ENCODE measurements around the gene HBEGF. TPM values are rescaled to one million over a fixed set of nuclear protein-coding genes. Genes with fewer than 3 reads are reported as not detected.

HBEGF gene
- total RNA-seq, 1 donor from 2014 or later = 7.2 TPM

GRCh38 chr5:140294753-140295152 lies 51.6 kb downstream of the HBEGF start:
- no peak overlapping the region for H3K4me3 Mint-ChIP-seq
- peak overlapping the region; percentile 98 for H3K27ac Mint-ChIP-seq
- DNase-seq (ENCODE audit: low spot score in 2 of 2, unreplicated experiment in 2 of 2) = no peak
- peaks cover 60% of the 10 kb centered on the region for H3K4me1 Mint-ChIP-seq
- peaks cover 2% of the 10 kb centered on the region for H3K36me3 Mint-ChIP-seq
- no peak for TF ChIP-seq CTCF (IDR thresholded peaks at IDR 0.05; ENCODE audit: unreplicated experiment)
- no peaks in the 10 kb centered on the region for H3K27me3 Mint-ChIP-seq (ENCODE audit: low read depth)
- H3K9me3 Mint-ChIP-seq = no peaks in the 10 kb centered on the region

- Mint-ChIP-seq H3K4me1 (peaks cover 56% of the 10 kb centered on the region), H3K27ac (peak overlapping the region; percentile 85), H3K36me3 (no peaks in the 10 kb centered on the region), H3K4me3 (no peak overlapping the region), H3K27me3 (ENCODE audit: low read depth) (no peaks in the 10 kb centered on the region), H3K9me3 (no peaks in the 10 kb centered on the region)
- DNase-seq (ENCODE audit: low spot score in 2 of 2, unreplicated experiment in 2 of 2) = no peak
- TF ChIP-seq CTCF (IDR thresholded peaks at IDR 0.05; ENCODE audit: unreplicated experiment) = no peak
Measured at GRCh38 chr5:140293849-140294100, 52.6 kb downstream of the HBEGF start.

GRCh38 chr5:140293091-140293848 lies 53.1 kb downstream of the HBEGF start:
- H3K4me1 Mint-ChIP-seq = peaks cover 54% of the 10 kb centered on the region
- H3K4me3 Mint-ChIP-seq = no peak overlapping the region
- H3K9me3 Mint-ChIP-seq = no peaks in the 10 kb centered on the region
- TF ChIP-seq CTCF (IDR thresholded peaks at IDR 0.05; ENCODE audit: unreplicated experiment) = no peak
- H3K27me3 Mint-ChIP-seq (ENCODE audit: low read depth) = no peaks in the 10 kb centered on the region
- no peak for DNase-seq (ENCODE audit: low spot score in 2 of 2, unreplicated experiment in 2 of 2)
- H3K36me3 Mint-ChIP-seq = no peaks in the 10 kb centered on the region
- peak overlapping the region; percentile 85 for H3K27ac Mint-ChIP-seq

- no peak for TF ChIP-seq CTCF (IDR thresholded peaks at IDR 0.05; ENCODE audit: unreplicated experiment)
- no peaks in the 10 kb centered on the region for H3K36me3 Mint-ChIP-seq
- H3K27me3 Mint-ChIP-seq (ENCODE audit: low read depth) = no peaks in the 10 kb centered on the region
- no peak overlapping the region for H3K4me3 Mint-ChIP-seq
- peaks cover 46% of the 10 kb centered on the region for H3K4me1 Mint-ChIP-seq
- no peak for DNase-seq (ENCODE audit: low spot score in 2 of 2, unreplicated experiment in 2 of 2)
- no peaks in the 10 kb centered on the region for H3K9me3 Mint-ChIP-seq
- peak overlapping the region; percentile 85 for H3K27ac Mint-ChIP-seq
Measured at GRCh38 chr5:140292212-140293036, 54.0 kb downstream of the HBEGF start.

GRCh38 chr5:140287801-140288521 lies 58.4 kb downstream of the HBEGF start:
- DNase-seq (ENCODE audit: low spot score in 2 of 2, unreplicated experiment in 2 of 2) = no peak
- no peak for TF ChIP-seq CTCF (IDR thresholded peaks at IDR 0.05; ENCODE audit: unreplicated experiment)
- H3K27me3 Mint-ChIP-seq (ENCODE audit: low read depth) = no peaks in the 10 kb centered on the region
- peaks cover 5% of the 10 kb centered on the region for H3K4me1 Mint-ChIP-seq
- no peaks in the 10 kb centered on the region for H3K9me3 Mint-ChIP-seq
- no peak overlapping the region for H3K27ac Mint-ChIP-seq
- H3K36me3 Mint-ChIP-seq = no peaks in the 10 kb centered on the region
- no peak overlapping the region for H3K4me3 Mint-ChIP-seq
